RWPE2 (cell line): ENCODE data around the gene IRF2.

ENCODE experiments used
- ATAC-seq: fragments of 200-7000 bp; cut with Tn5 transposase; 3 replicates; pipeline ENCODE4 v1.9.1; 2021; ENCODE audit warnings: low read depth
- DNase-seq: peaks from one replicate; pipeline ENCODE4 v3.0.0-alpha.2; 2020; ENCODE audit warnings: low spot score
- H3K27ac ChIP-seq: fragments of 450-650 bp; 2 replicates; pipeline ENCODE4 v1.5.1; 2017; ENCODE audit warnings: mild to moderate bottlenecking; ENCODE audit not compliant: poor library complexity, severe bottlenecking
- H3K27me3 ChIP-seq: fragments of 250-450 bp; sonication (Bioruptor Pico); 2 replicates; pipeline ENCODE4 v1.5.1; 2021; ENCODE audit warnings: mild to moderate bottlenecking, moderate library complexity; ENCODE audit not compliant: insufficient read depth, poor library complexity, severe bottlenecking
- H3K36me3 ChIP-seq: fragments of 250-450 bp; sonication (Bioruptor Pico); 2 replicates; pipeline ENCODE4 v1.5.1; 2020; ENCODE audit warnings: low read depth, mild to moderate bottlenecking, moderate library complexity
- H3K4me1 ChIP-seq: fragments of 250-450 bp; sonication (Bioruptor Pico); 2 replicates; pipeline ENCODE4 v1.5.1; 2021; ENCODE audit warnings: mild to moderate bottlenecking, moderate library complexity; ENCODE audit not compliant: insufficient read depth, poor library complexity, severe bottlenecking
- H3K4me3 ChIP-seq: fragments of 250-450 bp; sonication (Bioruptor Pico); 2 replicates; pipeline ENCODE4 v1.5.1; 2021; ENCODE audit warnings: mild to moderate bottlenecking, moderate library complexity; ENCODE audit not compliant: severe bottlenecking
- H3K9me3 ChIP-seq: fragments of 250-450 bp; sonication (Bioruptor Pico); 2 replicates; pipeline ENCODE4 v1.5.1; 2021; ENCODE audit warnings: mild to moderate bottlenecking, moderate library complexity; ENCODE audit not compliant: severe bottlenecking
- TF ChIP-seq, protein P1 (sequence below): fragments of 450-650 bp; IDR thresholded peaks from one replicate; pipeline ENCODE4 v1.5.1; 2017; ENCODE audit warnings: mild to moderate bottlenecking, moderate library complexity; ENCODE audit not compliant: poor library complexity, severe bottlenecking

The IRF2 gene

DNA sequence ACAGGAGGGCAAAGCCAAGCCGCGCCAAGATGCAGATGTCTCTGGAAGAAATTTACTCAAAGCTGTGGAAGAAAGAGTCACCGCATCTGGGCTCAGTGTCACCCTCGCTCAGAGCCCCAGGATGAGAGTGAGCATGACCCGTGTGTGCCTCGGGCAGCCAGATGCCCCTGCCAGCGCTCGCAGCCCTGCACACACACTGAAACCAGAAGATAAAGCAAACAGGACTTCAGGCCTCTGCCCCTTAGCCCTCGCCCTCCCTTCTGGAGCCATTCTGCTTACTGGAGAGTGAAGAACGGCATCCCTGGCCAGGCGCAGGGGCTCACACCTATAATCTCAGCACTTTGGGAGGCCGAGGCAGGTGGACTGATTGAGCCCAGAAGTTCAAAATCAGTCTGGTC, 103.0 kb downstream of the IRF2 start:
- no peaks in the 10 kb centered on the region; the same call in 1 of the 2 replicates for H3K36me3 ChIP-seq
- no peak overlapping the region for H3K4me3 ChIP-seq
- DNase-seq (no peak), ATAC-seq (no peak)
- peaks cover 16% of the 10 kb centered on the region for H3K4me1 ChIP-seq
- TF ChIP-seq, protein P1, sequence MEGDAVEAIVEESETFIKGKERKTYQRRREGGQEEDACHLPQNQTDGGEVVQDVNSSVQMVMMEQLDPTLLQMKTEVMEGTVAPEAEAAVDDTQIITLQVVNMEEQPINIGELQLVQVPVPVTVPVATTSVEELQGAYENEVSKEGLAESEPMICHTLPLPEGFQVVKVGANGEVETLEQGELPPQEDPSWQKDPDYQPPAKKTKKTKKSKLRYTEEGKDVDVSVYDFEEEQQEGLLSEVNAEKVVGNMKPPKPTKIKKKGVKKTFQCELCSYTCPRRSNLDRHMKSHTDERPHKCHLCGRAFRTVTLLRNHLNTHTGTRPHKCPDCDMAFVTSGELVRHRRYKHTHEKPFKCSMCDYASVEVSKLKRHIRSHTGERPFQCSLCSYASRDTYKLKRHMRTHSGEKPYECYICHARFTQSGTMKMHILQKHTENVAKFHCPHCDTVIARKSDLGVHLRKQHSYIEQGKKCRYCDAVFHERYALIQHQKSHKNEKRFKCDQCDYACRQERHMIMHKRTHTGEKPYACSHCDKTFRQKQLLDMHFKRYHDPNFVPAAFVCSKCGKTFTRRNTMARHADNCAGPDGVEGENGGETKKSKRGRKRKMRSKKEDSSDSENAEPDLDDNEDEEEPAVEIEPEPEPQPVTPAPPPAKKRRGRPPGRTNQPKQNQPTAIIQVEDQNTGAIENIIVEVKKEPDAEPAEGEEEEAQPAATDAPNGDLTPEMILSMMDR, result no peak
- no peak overlapping the region for H3K27ac ChIP-seq
- no peaks in the 10 kb centered on the region for H3K27me3 ChIP-seq
- H3K9me3 ChIP-seq, result no peaks in the 10 kb centered on the region

- Histone ChIP-seq H3K27me3 (no peaks in the 10 kb centered on the region), H3K27ac (no peak overlapping the region), H3K4me3 (no peak overlapping the region), H3K4me1 (peaks cover 12% of the 10 kb centered on the region), H3K9me3 (no peaks in the 10 kb centered on the region), H3K36me3 (no peaks in the 10 kb centered on the region; the same call in 1 of the 2 replicates)
- no peak for DNase-seq
- TF ChIP-seq, protein P1, result no peak
- no peak for ATAC-seq
Measured at GRCh38 chr4:184370711-184371389, 103.5 kb downstream of the IRF2 start.

DNA sequence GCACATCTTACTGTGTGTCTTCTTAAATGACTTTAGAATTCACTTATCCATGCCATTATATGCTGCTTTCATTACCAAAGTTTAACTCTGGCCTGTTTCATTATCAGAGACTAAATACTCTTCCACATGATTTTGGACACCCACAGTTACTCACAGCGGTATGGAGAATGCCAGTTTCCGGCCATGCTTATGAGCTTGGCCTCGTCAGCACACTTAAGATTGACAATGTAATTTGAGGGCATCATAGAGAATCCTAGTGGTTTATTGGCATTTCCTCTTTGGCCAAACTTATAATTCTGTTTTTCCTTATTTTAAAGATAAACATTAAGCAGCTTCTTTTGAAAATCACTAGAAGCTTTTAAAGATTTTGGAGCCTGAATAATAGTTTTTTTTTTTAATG, 104.5 kb downstream of the IRF2 start:
- no peak overlapping the region for H3K4me3 ChIP-seq
- TF ChIP-seq, protein P1, result no peak
- H3K27ac ChIP-seq, result no peak overlapping the region
- no peaks in the 10 kb centered on the region for H3K9me3 ChIP-seq
- no peaks in the 10 kb centered on the region for H3K27me3 ChIP-seq
- DNase-seq (no peak), ATAC-seq (no peak)
- no peaks in the 10 kb centered on the region; the same call in 1 of the 2 replicates for H3K36me3 ChIP-seq
- H3K4me1 ChIP-seq, result peaks cover 3% of the 10 kb centered on the region

- no peaks in the 10 kb centered on the region for H3K36me3 ChIP-seq
- H3K27ac ChIP-seq, result no peak overlapping the region
- TF ChIP-seq, protein P1, result no peak
- ATAC-seq (no peak), DNase-seq (no peak)
- H3K9me3 ChIP-seq, result no peaks in the 10 kb centered on the region
- no peaks in the 10 kb centered on the region for H3K27me3 ChIP-seq
- no peaks in the 10 kb centered on the region for H3K4me1 ChIP-seq
- H3K4me3 ChIP-seq, result no peak overlapping the region
Measured at GRCh38 chr4:184368731-184369130, 105.6 kb downstream of the IRF2 start.

GRCh38 chr4:184368290-184368689, 106.1 kb downstream of the IRF2 start:
- Histone ChIP-seq H3K4me1 (no peaks in the 10 kb centered on the region), H3K4me3 (no peak overlapping the region)

More at GRCh38 chr4:184368290-184368689, 106.1 kb downstream of the IRF2 start:
- Histone ChIP-seq H3K27ac (no peak overlapping the region), H3K36me3 (no peaks in the 10 kb centered on the region), H3K9me3 (no peaks in the 10 kb centered on the region), H3K27me3 (no peaks in the 10 kb centered on the region)
- TF ChIP-seq, protein P1, result no peak
- ATAC-seq (no peak), DNase-seq (no peak)
